Smooth muscle cell (in vitro differentiated cells): Measurements from ENCODE around the gene DHRS3. TPM values are rescaled to one million over a fixed set of nuclear protein-coding genes. Genes with fewer than 3 reads are reported as not detected.
A peak's percentile ranks its signal among the peaks of the same experiment; 100 is the strongest.

Experiments used
- DNase-seq: peaks from one replicate; lab custom pipeline; 2025; ENCODE audit not compliant: unreplicated experiment; lab: John Stamatoyannopoulos, UW
- H2AFZ ChIP-seq: fragments of 200-600 bp; sonication (generic); 2 replicates; pipeline ENCODE4 v1.6.0; 2016; ENCODE audit warnings: antibody characterized with exemption, low read depth, mild to moderate bottlenecking
- H3F3A ChIP-seq: fragments of 200-600 bp; sonication (generic); 2 replicates; pipeline ENCODE4 v1.6.0; 2017; ENCODE audit warnings: antibody characterized with exemption, low read depth
- H3K27ac ChIP-seq: fragments of 200-600 bp; sonication (generic); 2 replicates; pipeline ENCODE4 v1.5.1; 2016; ENCODE audit warnings: low read depth, mild to moderate bottlenecking
- H3K27me3 ChIP-seq: fragments of 200-600 bp; sonication (generic); 2 replicates; pipeline ENCODE4 v1.6.1; 2016; ENCODE audit warnings: low read depth, mild to moderate bottlenecking
- H3K36me3 ChIP-seq: fragments of 200-600 bp; sonication (generic); 2 replicates; pipeline ENCODE4 v1.5.1; 2016; ENCODE audit warnings: low read depth
- H3K4me1 ChIP-seq: fragments of 200-600 bp; sonication (generic); 2 replicates; pipeline ENCODE4 v1.5.1; 2016; ENCODE audit warnings: low read depth
- H3K4me2 ChIP-seq: fragments of 200-600 bp; sonication (generic); 2 replicates; pipeline ENCODE4 v1.6.0; 2016; ENCODE audit warnings: mild to moderate bottlenecking
- H3K4me3 ChIP-seq: fragments of 200-600 bp; sonication (generic); 2 replicates; pipeline ENCODE4 v1.5.1; 2016; ENCODE audit warnings: mild to moderate bottlenecking
- H3K79me2 ChIP-seq: fragments of 200-600 bp; sonication (generic); 2 replicates; pipeline ENCODE4 v1.6.0; 2016; ENCODE audit warnings: low read depth, mild to moderate bottlenecking
- H3K9ac ChIP-seq: fragments of 200-600 bp; sonication (generic); 2 replicates; pipeline ENCODE4 v1.6.0; 2016; ENCODE audit warnings: low read depth
- H3K9me3 ChIP-seq: fragments of 200-600 bp; sonication (generic); replicated peaks from 2 replicates; pipeline ENCODE4 v1.5.1; 2016; ENCODE audit warnings: low read depth
- H4K20me1 ChIP-seq: fragments of 200-600 bp; sonication (generic); 2 replicates; pipeline ENCODE4 v1.6.0; 2016; ENCODE audit warnings: low read depth
- CTCF ChIP-seq: fragments of 200-600 bp; sonication (generic); IDR thresholded peaks from 2 replicates; pipeline ENCODE4 v1.5.1; 2017; ENCODE audit warnings: borderline replicate concordance, mild to moderate bottlenecking, antibody characterized with exemption; ENCODE audit not compliant: insufficient read depth, poor library complexity, severe bottlenecking
- WGBS: methylation state at CpG from one replicate; pipeline ENCODE4 v1.1.7; 2016; ENCODE audit warnings: low lambda C conversion rate; 5-methylcytosine and 5-hydroxymethylcytosine counted together
- polyA plus RNA-seq: library from polyadenylated mRNA; unstranded; fragments of >200 nt; fragmentation: Nextera tagmentation; extraction: Ambion mirVana; gene quantifications from 2 replicates; pipeline ENCODE4 v1.2.1, GENCODE V29; 2016
- total RNA-seq: library from RNA; depleted of rRNA; stranded (reverse); fragments of >200 nt; gene quantifications from 2 replicates; pipeline ENCODE4 v1.2.3, GENCODE V29; 2014

The DHRS3 gene
- total and polyA plus RNA-seq, 2 experiments from 2014 or later = 0.89 to 2.7 TPM

- peaks cover 4% of the 10 kb centered on the region for H3F3A ChIP-seq
- H2AFZ ChIP-seq = no peak overlapping the region
- no peak overlapping the region for H3K4me2 ChIP-seq
- no peak for DNase-seq
- no peaks in the 10 kb centered on the region for H4K20me1 ChIP-seq
- H3K9ac ChIP-seq = no peak overlapping the region
- no peaks in the 10 kb centered on the region for H3K9me3 ChIP-seq
- H3K36me3 ChIP-seq = no peaks in the 10 kb centered on the region
- peaks cover 13% of the 10 kb centered on the region for H3K27me3 ChIP-seq
- no peak overlapping the region for H3K4me3 ChIP-seq
- peaks cover 28% of the 10 kb centered on the region for H3K4me1 ChIP-seq
- no peak for TF ChIP-seq CTCF
- H3K27ac ChIP-seq = no peak overlapping the region
- no peaks in the 10 kb centered on the region for H3K79me2 ChIP-seq
- WGBS = 50% methylated on average over 4 of the region's 4 CpGs
These were observed 2.5 kb upstream of the DHRS3 start for GRCh38 chr1:12620488-12620865.

GRCh38 chr1:12619792-12620487 lies 1.9 kb upstream of the DHRS3 start:
- peak; percentile 92 for TF ChIP-seq CTCF
- H3K4me2 ChIP-seq = peak overlapping the region; percentile 99
- H3K9me3 ChIP-seq = no peaks in the 10 kb centered on the region
- H2AFZ ChIP-seq = no peak overlapping the region
- H3F3A ChIP-seq = peaks cover 4% of the 10 kb centered on the region
- H3K36me3 ChIP-seq = no peaks in the 10 kb centered on the region
- peak overlapping the region; percentile 87 for H3K4me3 ChIP-seq
- peaks cover 34% of the 10 kb centered on the region for H3K4me1 ChIP-seq
- WGBS = 14% methylated on average over 23 of the region's 23 CpGs
- no peak overlapping the region for H3K9ac ChIP-seq
- DNase-seq = peak; percentile 46
- H3K27me3 ChIP-seq = peaks cover 13% of the 10 kb centered on the region
- no peak overlapping the region for H3K27ac ChIP-seq
- no peaks in the 10 kb centered on the region for H4K20me1 ChIP-seq
- H3K79me2 ChIP-seq = no peaks in the 10 kb centered on the region

DNA sequence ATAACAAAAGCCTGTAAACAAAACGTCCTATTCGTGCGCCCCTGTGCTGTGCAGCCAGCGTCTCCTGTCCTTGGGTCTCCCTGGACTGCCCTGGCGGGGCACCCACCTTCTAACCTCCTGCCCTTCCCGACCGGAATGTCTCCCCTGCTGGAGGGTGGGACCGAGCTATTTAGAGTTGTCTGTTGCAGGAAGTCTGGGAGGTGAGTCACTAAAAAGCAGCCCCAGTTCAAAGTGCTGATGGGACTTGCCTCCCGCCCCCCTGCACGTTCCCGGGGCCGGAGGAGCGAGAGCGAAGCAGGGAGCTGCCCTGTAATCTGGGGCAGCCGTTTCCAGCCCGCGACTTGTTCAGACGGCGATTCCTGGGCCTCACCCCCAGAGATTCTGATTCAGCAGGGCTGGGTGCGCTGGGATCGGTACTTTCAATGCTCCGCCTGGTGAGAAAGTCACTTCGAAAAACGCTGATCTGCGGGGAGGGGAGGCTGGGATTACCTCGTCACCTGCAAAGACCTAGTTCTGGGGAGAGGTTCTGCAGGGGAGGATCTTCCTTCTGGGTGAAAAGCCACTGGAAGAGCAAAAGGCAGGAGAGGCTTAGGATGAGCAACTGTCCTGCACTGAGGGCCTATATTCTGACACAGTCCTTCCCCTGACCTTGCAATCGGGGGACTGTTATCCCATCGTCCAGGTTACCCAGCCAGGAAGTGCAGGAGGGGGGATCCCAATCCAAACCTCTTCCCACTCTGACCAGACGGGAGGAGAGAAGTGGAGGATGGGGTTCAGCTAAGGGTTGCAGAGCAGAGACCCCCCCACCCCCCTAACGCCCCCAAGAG lies 1.2 kb upstream of the DHRS3 start:
- Histone ChIP-seq H3K4me2 (peak overlapping the region; percentile 99), H3K4me3 (peak overlapping the region; percentile 87), H4K20me1 (no peaks in the 10 kb centered on the region), H3K4me1 (peaks cover 35% of the 10 kb centered on the region), H3K79me2 (no peaks in the 10 kb centered on the region), H2AFZ (peak overlapping the region; percentile 90), H3K9me3 (no peaks in the 10 kb centered on the region), H3K9ac (peak overlapping the region; percentile 6), H3K27me3 (peaks cover 13% of the 10 kb centered on the region), H3F3A (peaks cover 4% of the 10 kb centered on the region), H3K27ac (peak overlapping the region; percentile 72), H3K36me3 (no peaks in the 10 kb centered on the region)
- TF ChIP-seq CTCF = no peak
- WGBS = 4% methylated on average over 30 of the region's 30 CpGs
- DNase-seq = peak; percentile 24
